ENCODE data around the gene G3BP1. TPM values are rescaled to one million over a fixed set of nuclear protein-coding genes. Genes with fewer than 3 reads are reported as not detected.
A peak's percentile ranks its signal among the peaks of the same experiment; 100 is the strongest.

G3BP1 gene
- total RNA-seq, 2 experiments from 2014 or later: 178 to 261 TPM

GRCh38 chr5:151741678-151742423 lies 29.9 kb upstream of the G3BP1 start:
- Histone ChIP-seq H3K36me3 (ENCODE audit: insufficient read depth, low read length) (peaks cover 41% of the 10 kb centered on the region), H4K20me1 (ENCODE audit: insufficient read depth, low read length) (no peaks in the 10 kb centered on the region), H3K4me1 (ENCODE audit: insufficient read depth, low read length, poor library complexity, severe bottlenecking) (no peaks in the 10 kb centered on the region), H3K9me3 (ENCODE audit: low read length) (no peaks in the 10 kb centered on the region), H3K79me2 (ENCODE audit: insufficient read depth, low read depth, low read length) (no peaks in the 10 kb centered on the region), H3K4me3 (ENCODE audit: low read depth, low read length, poor library complexity, severe bottlenecking) (no peak overlapping the region), H3K27ac (ENCODE audit: low read depth, low read length, poor library complexity, severe bottlenecking) (no peak overlapping the region), H3K4me2 (ENCODE audit: low read length) (no peak overlapping the region), H2AFZ (ENCODE audit: low read length) (no peak overlapping the region), H3K9me2 (ENCODE audit: insufficient read depth, low read length) (no peaks in the 10 kb centered on the region)
- ChIA-PET CTCF (ENCODE audit: unreplicated experiment) (interaction anchor here (1.0 to 2.7 kb wide), 3 partner anchors 43 to 90 kb away, joined by 3 to 8 read pairs (median 4); no protein-coding TSS in a partner anchor), POLR2A (interaction anchor here (0.9 kb wide), 1 partner anchor 10 kb away, joined by 3 read pairs; no protein-coding TSS in a partner anchor)
- intact Hi-C loops (cut with micrococcal nuclease; ENCODE audit: unreplicated experiment): loop anchor here (2.0 to 5.0 kb wide), 2 partner anchors 220 to 295 kb away; partner anchors contain the start of gene SLC36A1
- no peak for DNase-seq (ENCODE audit: low spot score)
- TF ChIP-seq EZH2phosphoT487 (IDR thresholded peaks at IDR 0.05; ENCODE audit: borderline replicate concordance, low read depth, low read length) (no peak), CTCF (conservative IDR thresholded peaks at IDR 0.05; ENCODE audit: low read length) (no peak)
- no TSS peak for BruUV-seq (replicated peaks)

- Histone ChIP-seq H3K79me2 (ENCODE audit: insufficient read depth, low read depth, low read length) (no peaks in the 10 kb centered on the region), H3K9me3 (ENCODE audit: low read length) (no peaks in the 10 kb centered on the region), H3K4me3 (ENCODE audit: low read depth, low read length, poor library complexity, severe bottlenecking) (no peak overlapping the region), H4K20me1 (ENCODE audit: insufficient read depth, low read length) (no peaks in the 10 kb centered on the region), H3K27ac (ENCODE audit: low read depth, low read length, poor library complexity, severe bottlenecking) (no peak overlapping the region), H3K4me1 (ENCODE audit: insufficient read depth, low read length, poor library complexity, severe bottlenecking) (no peaks in the 10 kb centered on the region), H3K4me2 (ENCODE audit: low read length) (no peak overlapping the region), H3K36me3 (ENCODE audit: insufficient read depth, low read length) (peaks cover 41% of the 10 kb centered on the region), H3K9me2 (ENCODE audit: insufficient read depth, low read length) (no peaks in the 10 kb centered on the region), H2AFZ (ENCODE audit: low read length) (no peak overlapping the region)
- no peak for DNase-seq (ENCODE audit: low spot score)
- TF ChIP-seq CTCF (conservative IDR thresholded peaks at IDR 0.05; ENCODE audit: low read length) (peak; percentile 59), EZH2phosphoT487 (IDR thresholded peaks at IDR 0.05; ENCODE audit: borderline replicate concordance, low read depth, low read length) (no peak)
- POLR2A ChIA-PET: interaction anchor here (0.6 kb wide), 1 partner anchor 14 kb away, joined by 3 read pairs; no protein-coding TSS in a partner anchor
- BruUV-seq (replicated peaks): no TSS peak
- intact Hi-C loops (cut with micrococcal nuclease; ENCODE audit: unreplicated experiment): loop anchor here (2.0 to 5.0 kb wide), 2 partner anchors 221 to 296 kb away; partner anchors contain the start of gene SLC36A1
- CTCF ChIA-PET (ENCODE audit: unreplicated experiment): no interaction called here
These were observed 28.9 kb upstream of the G3BP1 start for GRCh38 chr5:151742870-151743294.

DNA sequence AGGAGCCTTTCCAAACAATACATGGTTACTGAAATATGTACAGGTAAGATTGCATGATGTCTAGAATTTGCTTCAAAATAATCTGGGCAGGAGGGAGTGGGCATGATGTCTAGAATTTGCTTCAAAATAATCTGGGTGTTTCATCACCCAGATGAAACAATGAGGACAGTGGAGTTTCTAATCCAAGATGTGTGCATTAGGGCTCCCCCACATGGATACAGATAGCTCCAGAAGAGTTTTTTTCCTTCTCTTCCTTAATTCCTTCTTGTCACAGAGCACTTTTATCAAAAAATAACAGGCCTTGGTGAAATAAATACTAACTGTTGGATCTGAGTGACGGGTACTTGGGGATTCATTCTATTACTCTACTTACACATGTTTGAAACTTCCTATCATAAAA lies 28.2 kb upstream of the G3BP1 start:
- TF ChIP-seq CTCF (conservative IDR thresholded peaks at IDR 0.05; ENCODE audit: low read length) (no peak), EZH2phosphoT487 (IDR thresholded peaks at IDR 0.05; ENCODE audit: borderline replicate concordance, low read depth, low read length) (no peak)
- H3K4me2 ChIP-seq (ENCODE audit: low read length): no peak overlapping the region
- peaks cover 41% of the 10 kb centered on the region for H3K36me3 ChIP-seq (ENCODE audit: insufficient read depth, low read length)
- no peak overlapping the region for H3K27ac ChIP-seq (ENCODE audit: low read depth, low read length, poor library complexity, severe bottlenecking)
- H3K4me1 ChIP-seq (ENCODE audit: insufficient read depth, low read length, poor library complexity, severe bottlenecking): no peaks in the 10 kb centered on the region
- POLR2A ChIA-PET: interaction anchor here (0.6 kb wide), 1 partner anchor 15 kb away, joined by 3 read pairs; no protein-coding TSS in a partner anchor
- no peaks in the 10 kb centered on the region for H3K9me2 ChIP-seq (ENCODE audit: insufficient read depth, low read length)
- H2AFZ ChIP-seq (ENCODE audit: low read length): no peak overlapping the region
- H3K9me3 ChIP-seq (ENCODE audit: low read length): no peaks in the 10 kb centered on the region
- no peak for DNase-seq (ENCODE audit: low spot score)
- H4K20me1 ChIP-seq (ENCODE audit: insufficient read depth, low read length): no peaks in the 10 kb centered on the region
- H3K79me2 ChIP-seq (ENCODE audit: insufficient read depth, low read depth, low read length): no peaks in the 10 kb centered on the region
- no peak overlapping the region for H3K4me3 ChIP-seq (ENCODE audit: low read depth, low read length, poor library complexity, severe bottlenecking)
- CTCF ChIA-PET (ENCODE audit: unreplicated experiment): no interaction called here
- intact Hi-C loops (cut with micrococcal nuclease; ENCODE audit: unreplicated experiment): loop anchor here (2.0 to 5.0 kb wide), 2 partner anchors 221 to 297 kb away; partner anchors contain the start of gene SLC36A1
- BruUV-seq (replicated peaks): no TSS peak

Data from OCI-LY7 (cell line).